NCI-H128 (cell line): ENCODE results near the gene CMIP.

Source experiments
- DNase-seq: peaks from one replicate; lab custom pipeline; 2025; ENCODE audit not compliant: unreplicated experiment; lab: John Stamatoyannopoulos, UW

Gene CMIP

GRCh38 chr16:81634380-81635062, 189.9 kb downstream of the CMIP start:
- DNase-seq: no peak

DNA sequence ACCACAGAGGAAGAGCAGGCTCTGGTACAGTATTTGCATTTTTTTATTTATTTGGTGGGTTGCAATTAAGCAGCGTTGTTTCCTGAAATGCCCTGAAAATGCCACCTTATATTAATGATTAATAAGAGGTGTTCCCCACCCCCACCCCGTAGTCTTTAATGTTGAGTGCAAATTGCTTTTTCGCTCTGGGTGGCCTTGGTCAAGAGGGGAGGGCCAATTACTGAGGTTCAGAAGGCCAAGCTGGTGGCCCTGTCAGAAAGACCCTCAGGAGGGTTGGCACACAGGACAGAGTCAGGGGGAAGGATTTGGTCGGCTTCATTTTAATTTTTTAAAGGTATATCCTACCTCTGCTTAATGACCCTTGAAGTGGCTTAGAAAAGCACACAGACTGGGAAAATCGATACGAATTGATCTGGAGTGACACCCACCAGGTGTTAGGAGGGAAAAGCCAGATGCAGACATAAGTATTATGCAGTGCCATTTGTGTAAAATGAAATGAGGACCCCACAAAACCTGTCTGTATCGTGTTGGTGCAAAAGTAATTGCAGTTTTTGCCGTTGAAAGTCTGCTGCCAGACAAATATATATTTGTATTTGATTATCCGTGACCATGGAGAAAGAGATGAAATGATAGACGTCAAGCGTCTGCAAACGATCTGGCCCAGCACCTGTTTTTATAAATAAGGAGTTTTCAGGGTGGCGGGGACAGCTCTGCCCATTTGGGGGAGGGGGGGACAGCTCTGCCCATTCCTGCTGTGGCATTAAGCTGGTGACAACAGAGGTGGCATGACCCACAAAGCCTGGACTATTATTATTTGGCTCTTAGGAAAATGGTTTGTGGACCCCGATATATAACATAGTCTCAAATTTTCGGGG, 190.7 kb downstream of the CMIP start:
- DNase-seq: no peak

DNA sequence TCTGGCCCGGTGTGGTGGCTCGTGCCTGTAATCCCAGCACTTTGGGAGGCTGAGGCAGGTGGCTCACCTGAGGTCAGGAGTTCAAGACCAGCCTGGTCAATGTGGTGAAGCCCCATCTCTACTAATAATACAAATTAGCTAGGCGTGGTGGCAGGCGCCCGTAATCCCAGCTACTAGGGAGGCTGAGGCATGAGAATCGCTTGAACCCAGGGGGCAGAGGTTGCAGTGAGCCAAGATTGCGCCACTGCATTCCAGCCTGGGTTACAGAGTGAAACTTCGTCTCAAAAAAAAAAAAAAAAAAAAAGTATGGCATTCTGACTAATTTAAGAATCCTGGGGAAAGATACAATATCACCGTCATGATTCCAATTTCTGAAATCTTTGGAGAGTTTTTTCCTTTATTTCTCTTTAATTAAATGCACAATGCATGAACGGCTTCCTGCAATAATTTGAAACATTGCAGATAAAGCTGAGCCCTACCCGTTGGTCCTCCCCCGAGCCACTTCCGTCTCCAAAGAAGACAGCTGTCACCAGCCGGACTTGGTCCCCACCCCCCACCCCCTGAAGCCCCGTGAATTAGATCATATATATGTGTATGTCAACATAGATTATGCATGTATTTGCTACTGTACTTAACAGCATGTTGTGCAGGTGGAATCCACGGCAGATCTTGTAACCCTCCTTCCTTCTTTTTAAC, 191.8 kb downstream of the CMIP start:
- DNase-seq: no peak

- DNase-seq: no peak
These were observed 193.0 kb downstream of the CMIP start for GRCh38 chr16:81637336-81638235.

- no peak for DNase-seq
These were observed 193.8 kb downstream of the CMIP start for GRCh38 chr16:81638286-81638945.

DNA sequence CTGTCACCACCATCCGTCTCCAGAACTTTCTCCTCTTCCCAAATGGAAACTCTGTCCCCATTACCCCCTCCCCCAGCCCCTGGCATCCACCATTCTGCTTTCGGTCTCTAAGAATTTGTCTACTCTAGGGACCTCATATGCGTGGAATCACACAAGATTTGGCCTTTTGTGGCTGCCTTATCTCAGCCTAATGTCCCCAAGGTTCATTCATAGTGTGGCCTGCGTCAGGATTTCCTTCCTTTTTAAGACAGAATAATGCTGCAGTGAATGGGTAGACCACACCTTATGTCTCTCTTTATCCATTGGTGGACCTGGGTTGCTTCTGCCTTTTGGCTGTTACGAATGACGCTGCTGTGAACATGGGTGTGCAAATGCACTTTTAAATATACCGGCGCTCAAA, 194.7 kb downstream of the CMIP start:
- no peak for DNase-seq

DNA sequence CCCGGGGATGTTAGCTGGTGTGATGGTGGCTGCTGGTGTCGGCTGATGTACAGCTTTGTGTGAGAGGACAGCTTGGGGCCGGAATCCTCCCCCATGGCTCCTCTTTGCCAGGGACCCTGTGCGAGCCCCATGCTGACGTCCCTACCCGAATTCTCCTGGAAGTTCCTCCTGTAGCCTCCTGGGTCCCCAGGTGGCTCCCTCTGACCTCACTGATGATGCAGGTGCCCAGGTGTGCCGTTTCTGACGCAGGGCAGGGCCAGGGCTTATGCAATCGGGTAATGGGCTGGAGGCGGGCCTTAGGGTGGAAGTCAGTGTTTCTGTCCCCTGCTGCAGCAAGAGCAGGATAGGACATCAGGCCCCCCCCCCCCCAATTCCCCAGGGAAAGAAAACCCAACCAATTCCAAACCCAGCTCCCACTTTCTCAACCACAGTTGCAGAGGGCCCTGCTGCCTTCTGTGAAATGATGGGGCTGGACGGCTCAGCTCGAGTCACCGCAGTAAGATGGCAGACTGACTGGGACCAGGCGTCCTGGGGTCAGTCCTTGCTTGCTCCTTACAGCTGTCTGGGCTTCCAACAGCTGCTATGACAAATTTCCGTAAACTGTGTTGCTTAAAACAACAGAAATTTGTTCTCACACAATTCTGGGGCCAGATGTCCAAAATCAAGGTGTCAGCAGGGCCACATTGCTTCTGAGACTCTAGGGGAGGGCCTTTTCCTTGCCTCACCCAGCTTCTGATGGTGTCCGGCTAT, 195.5 kb downstream of the CMIP start:
- no peak for DNase-seq

DNA sequence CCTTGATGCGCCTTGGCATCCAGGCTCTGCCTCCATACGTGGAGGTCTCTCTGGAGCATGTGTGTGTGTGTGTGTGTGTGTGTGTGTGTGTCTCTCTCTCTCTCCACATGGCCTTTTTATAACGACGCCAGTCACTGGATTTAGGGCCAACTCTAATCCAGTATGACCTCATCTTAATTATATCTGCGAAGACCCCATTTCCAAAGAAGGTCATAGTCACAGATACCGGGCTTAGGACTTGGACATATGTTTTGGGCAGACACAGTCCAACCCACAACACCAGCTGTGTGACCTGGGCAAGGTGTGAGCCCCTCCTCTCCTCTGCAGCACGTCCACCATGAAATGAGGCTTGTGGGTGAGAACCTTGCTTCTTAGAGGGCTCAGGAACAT, 196.1 kb downstream of the CMIP start:
- no peak for DNase-seq

- DNase-seq: peak; percentile 67
These were observed 196.9 kb downstream of the CMIP start for GRCh38 chr16:81641395-81642106.

DNA sequence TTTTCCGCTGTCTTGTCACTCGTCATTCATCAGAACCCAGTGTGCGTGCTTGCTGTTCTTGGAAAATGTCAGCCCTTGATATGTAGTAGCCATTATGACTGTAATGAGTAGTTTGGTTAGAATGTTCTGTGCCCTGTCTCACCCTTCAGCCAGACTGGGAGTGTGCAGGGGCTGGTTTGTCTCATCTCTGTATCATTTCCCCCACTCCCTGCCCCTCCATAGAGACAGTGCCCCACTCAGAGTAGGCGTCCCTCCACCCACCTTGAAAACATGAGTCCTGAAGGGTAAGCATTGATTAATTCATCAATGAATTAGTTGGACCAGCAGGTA, 197.5 kb downstream of the CMIP start:
- DNase-seq: no peak

DNA sequence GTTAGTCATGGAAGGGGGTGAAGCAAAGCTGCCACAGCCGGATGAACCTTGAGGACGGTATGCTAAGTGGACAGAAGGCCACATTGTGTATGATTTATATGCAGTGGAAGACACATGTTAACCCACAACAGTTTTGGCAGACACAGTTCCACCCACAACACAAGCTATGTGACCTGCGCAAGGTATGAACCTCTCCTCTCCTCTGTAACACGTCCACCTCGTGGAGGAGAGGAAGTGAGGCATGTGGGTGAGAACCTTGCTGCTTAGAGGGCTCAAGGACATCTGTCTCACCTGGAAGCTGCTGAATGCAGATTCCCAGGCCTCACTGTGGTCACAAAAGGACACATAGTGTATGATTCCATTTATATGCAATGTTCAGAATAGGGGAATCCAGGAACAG, 198.3 kb downstream of the CMIP start:
- DNase-seq: no peak

- peak; percentile 76 for DNase-seq
These were observed 200.7 kb downstream of the CMIP start for GRCh38 chr16:81645266-81645694.

GRCh38 chr16:81645925-81646324, 201.3 kb downstream of the CMIP start:
- no peak for DNase-seq

DNA sequence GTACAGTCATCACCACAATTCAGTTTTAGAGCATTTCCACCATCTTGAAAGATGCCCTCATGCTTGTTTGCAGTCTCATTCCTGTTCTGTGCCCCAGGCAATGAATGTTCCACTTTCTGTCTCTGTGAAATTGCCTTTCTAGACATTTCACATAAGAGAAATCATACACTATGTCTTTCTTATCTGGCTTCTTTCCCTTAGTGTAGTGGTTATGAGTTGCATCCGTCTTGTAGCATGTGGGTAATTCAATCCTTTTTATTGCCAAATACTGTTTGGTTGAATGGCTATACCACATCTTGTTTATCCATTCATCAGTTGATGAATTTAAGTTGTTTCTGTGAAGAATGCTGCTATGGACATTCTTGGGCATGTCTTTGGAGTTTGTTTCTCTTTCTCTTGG, 202.0 kb downstream of the CMIP start:
- DNase-seq: no peak

DNA sequence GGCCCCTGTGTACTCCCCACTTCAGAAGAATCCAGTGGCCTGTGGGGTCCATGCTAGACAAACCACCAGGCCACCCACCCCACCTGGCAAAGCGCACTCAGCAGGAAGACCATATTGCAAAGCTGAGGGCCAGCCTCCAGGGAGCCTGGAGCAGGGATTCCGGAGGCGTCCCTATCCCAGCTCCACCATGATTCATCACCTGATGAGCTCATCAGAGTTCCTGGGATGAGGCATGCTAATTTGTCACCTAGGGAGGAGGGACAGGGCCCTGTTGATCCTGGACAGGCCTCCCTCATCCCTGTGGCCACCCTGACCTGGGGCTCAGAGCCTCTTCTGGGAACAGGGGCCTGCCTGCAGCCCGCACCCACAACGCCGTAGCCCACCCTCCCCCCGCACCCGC, 202.9 kb downstream of the CMIP start:
- no peak for DNase-seq

- no peak for DNase-seq
These were observed 205.1 kb downstream of the CMIP start for GRCh38 chr16:81649561-81650184.

- no peak for DNase-seq
These were observed 205.7 kb downstream of the CMIP start for GRCh38 chr16:81650281-81650680.

- peak; percentile 37 for DNase-seq
These were observed 206.5 kb downstream of the CMIP start for GRCh38 chr16:81650982-81651562.
